ENCODE results near the gene CPSF4L.

- TF ChIP-seq NFE2L2 (conservative IDR thresholded peaks at IDR 0.05; ENCODE audit: low read length), result peak; percentile 34; the same call in 1 of the 2 replicates
- TF ChIP-seq CTCF (IDR thresholded peaks at IDR 0.05), result no peak
- no peak for TF ChIP-seq POLR2AphosphoS2 (conservative IDR thresholded peaks at IDR 0.05; ENCODE audit: low read length)
- no peak for TF ChIP-seq MAZ (IDR thresholded peaks at IDR 0.05; ENCODE audit: borderline replicate concordance, low read depth, low read length)
- TF ChIP-seq RFX5 (IDR thresholded peaks at IDR 0.05), result peak; percentile 70; the same call in 1 of the 2 replicates
- TF ChIP-seq POLR2A (IDR thresholded peaks at IDR 0.05; ENCODE audit: low read length), result no peak
- no peak for TF ChIP-seq HDAC2 (IDR thresholded peaks at IDR 0.05)
- TF ChIP-seq KDM1A (IDR thresholded peaks at IDR 0.05; ENCODE audit: low read depth), result no peak
- no peak for TF ChIP-seq ELK1 (IDR thresholded peaks at IDR 0.05; ENCODE audit: low read depth, low read length)
- no peak for TF ChIP-seq JUNB (IDR thresholded peaks at IDR 0.05)
- no peak for TF ChIP-seq EP300 (IDR thresholded peaks at IDR 0.05)
- TF ChIP-seq RARB (CRISPR knock-in tag; IDR thresholded peaks at IDR 0.05), result no peak
These were observed 32.9 kb downstream of the CPSF4L start for GRCh38 chr17:73228748-73229236.

Data from A549 (cell line).